Measurements from ENCODE around the gene PPP1R1B. TPM values are rescaled to one million over a fixed set of nuclear protein-coding genes. Genes with fewer than 3 reads are reported as not detected.

PPP1R1B gene
- polyA plus RNA-seq, 1 donor (not counting 4 experiments of a cell fraction or from before 2014, with no cell fraction given), result 0.18 TPM

- FAIRE-seq (no peak), DNase-seq (ENCODE audit: low read depth, low spot score) (no peak)
Observed at GRCh38 chr17:39640591-39641031, 13.9 kb downstream of the PPP1R1B start.

DNA sequence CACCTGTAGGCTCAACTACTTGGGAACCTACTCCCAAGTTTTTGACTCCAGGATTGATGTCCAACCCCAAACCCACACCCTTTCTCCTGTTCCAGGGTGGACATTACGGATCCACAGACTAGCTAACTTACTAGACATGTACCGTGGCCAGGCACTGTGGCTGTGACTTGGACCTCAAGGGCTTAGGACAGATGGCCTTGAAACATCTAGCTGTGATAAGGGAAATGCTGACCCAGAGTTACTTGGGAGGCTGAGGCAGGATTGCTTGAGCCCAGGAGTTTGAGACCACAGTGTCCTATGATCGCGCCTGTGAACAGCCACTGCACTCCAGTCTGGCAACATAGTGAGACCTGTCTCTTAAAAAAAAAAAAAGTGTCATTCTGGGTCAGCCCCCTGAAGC lies 14.3 kb downstream of the PPP1R1B start:
- H3K9me3 ChIP-seq (ENCODE audit: control insufficient read depth, low read depth, low read length), result no peaks in the 10 kb centered on the region
- no peaks in the 10 kb centered on the region for H3K36me3 ChIP-seq (ENCODE audit: control insufficient read depth in 2 of 2, extremely low read depth in 1 of 2, insufficient read depth in 2 of 2, low read length in 2 of 2)
- H3K4me2 ChIP-seq (ENCODE audit: control insufficient read depth, extremely low read depth, insufficient read depth, low read depth, low read length), result no peak overlapping the region
- H2AFZ ChIP-seq (ENCODE audit: control insufficient read depth, low read length), result no peak overlapping the region
- DNase-seq (ENCODE audit: low read depth, low spot score) (no peak), FAIRE-seq (no peak)
- no peak for TF ChIP-seq EZH2 (IDR thresholded peaks at IDR 0.05; ENCODE audit: low read length)
- TF ChIP-seq, protein P1, sequence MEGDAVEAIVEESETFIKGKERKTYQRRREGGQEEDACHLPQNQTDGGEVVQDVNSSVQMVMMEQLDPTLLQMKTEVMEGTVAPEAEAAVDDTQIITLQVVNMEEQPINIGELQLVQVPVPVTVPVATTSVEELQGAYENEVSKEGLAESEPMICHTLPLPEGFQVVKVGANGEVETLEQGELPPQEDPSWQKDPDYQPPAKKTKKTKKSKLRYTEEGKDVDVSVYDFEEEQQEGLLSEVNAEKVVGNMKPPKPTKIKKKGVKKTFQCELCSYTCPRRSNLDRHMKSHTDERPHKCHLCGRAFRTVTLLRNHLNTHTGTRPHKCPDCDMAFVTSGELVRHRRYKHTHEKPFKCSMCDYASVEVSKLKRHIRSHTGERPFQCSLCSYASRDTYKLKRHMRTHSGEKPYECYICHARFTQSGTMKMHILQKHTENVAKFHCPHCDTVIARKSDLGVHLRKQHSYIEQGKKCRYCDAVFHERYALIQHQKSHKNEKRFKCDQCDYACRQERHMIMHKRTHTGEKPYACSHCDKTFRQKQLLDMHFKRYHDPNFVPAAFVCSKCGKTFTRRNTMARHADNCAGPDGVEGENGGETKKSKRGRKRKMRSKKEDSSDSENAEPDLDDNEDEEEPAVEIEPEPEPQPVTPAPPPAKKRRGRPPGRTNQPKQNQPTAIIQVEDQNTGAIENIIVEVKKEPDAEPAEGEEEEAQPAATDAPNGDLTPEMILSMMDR (optimal IDR thresholded peaks at IDR 0.05 in 1 of 3, IDR thresholded peaks at IDR 0.05 in 1 of 3, conservative IDR thresholded peaks at IDR 0.05 in 1 of 3; ENCODE audit: extremely low read depth in 1 of 3, insufficient read depth in 2 of 3, low read length in 3 of 3), result no peak
- peaks cover 3% of the 10 kb centered on the region for H3K9me1 ChIP-seq (ENCODE audit: control insufficient read depth, extremely low read depth, insufficient read depth, low read length)
- no peak overlapping the region for H3K27ac ChIP-seq (ENCODE audit: control insufficient read depth, insufficient read depth, low read length)
- H4K20me1 ChIP-seq (ENCODE audit: control insufficient read depth, extremely low read depth, insufficient read depth, low read length), result peaks cover 6% of the 10 kb centered on the region
- H3K4me3 ChIP-seq (ENCODE audit: control insufficient read depth in 2 of 3, extremely low read depth in 1 of 3, insufficient read depth in 2 of 3, low read depth in 1 of 3, low read length in 3 of 3), result no peak overlapping the region
- peaks cover 51% of the 10 kb centered on the region for H3K79me2 ChIP-seq (ENCODE audit: control insufficient read depth, insufficient read depth, low read length)
- H3K4me1 ChIP-seq (ENCODE audit: control insufficient read depth, extremely low read depth, insufficient read depth, low read length), result peaks cover 27% of the 10 kb centered on the region
- dilution Hi-C loops (cut with MboI; ENCODE audit: extremely low pct_ligation_motif_present, low sequenced_read_pairs), result no loop called here
- H3K9ac ChIP-seq (ENCODE audit: control insufficient read depth, extremely low read depth, insufficient read depth, low read length), result no peak overlapping the region
- H3K27me3 ChIP-seq (ENCODE audit: control insufficient read depth, extremely low read depth, insufficient read depth, low read length), result no peaks in the 10 kb centered on the region

More at GRCh38 chr17:39640591-39641031, 13.9 kb downstream of the PPP1R1B start:
- Histone ChIP-seq H3K27ac (ENCODE audit: control insufficient read depth, insufficient read depth, low read length) (no peak overlapping the region), H3K9ac (ENCODE audit: control insufficient read depth, extremely low read depth, insufficient read depth, low read length) (no peak overlapping the region), H3K4me2 (ENCODE audit: control insufficient read depth, extremely low read depth, insufficient read depth, low read depth, low read length) (no peak overlapping the region), H3K36me3 (ENCODE audit: control insufficient read depth in 2 of 2, extremely low read depth in 1 of 2, insufficient read depth in 2 of 2, low read length in 2 of 2) (no peaks in the 10 kb centered on the region), H3K4me3 (ENCODE audit: control insufficient read depth in 2 of 3, extremely low read depth in 1 of 3, insufficient read depth in 2 of 3, low read depth in 1 of 3, low read length in 3 of 3) (no peak overlapping the region), H3K79me2 (ENCODE audit: control insufficient read depth, insufficient read depth, low read length) (peaks cover 50% of the 10 kb centered on the region), H3K4me1 (ENCODE audit: control insufficient read depth, extremely low read depth, insufficient read depth, low read length) (peaks cover 27% of the 10 kb centered on the region), H3K9me1 (ENCODE audit: control insufficient read depth, extremely low read depth, insufficient read depth, low read length) (peaks cover 3% of the 10 kb centered on the region), H3K27me3 (ENCODE audit: control insufficient read depth, extremely low read depth, insufficient read depth, low read length) (no peaks in the 10 kb centered on the region), H4K20me1 (ENCODE audit: control insufficient read depth, extremely low read depth, insufficient read depth, low read length) (peaks cover 6% of the 10 kb centered on the region), H2AFZ (ENCODE audit: control insufficient read depth, low read length) (no peak overlapping the region), H3K9me3 (ENCODE audit: control insufficient read depth, low read depth, low read length) (no peaks in the 10 kb centered on the region)
- dilution Hi-C loops (cut with MboI; ENCODE audit: extremely low pct_ligation_motif_present, low sequenced_read_pairs), result no loop called here
- TF ChIP-seq, protein P1 (optimal IDR thresholded peaks at IDR 0.05 in 1 of 3, IDR thresholded peaks at IDR 0.05 in 1 of 3, conservative IDR thresholded peaks at IDR 0.05 in 1 of 3; ENCODE audit: extremely low read depth in 1 of 3, insufficient read depth in 2 of 3, low read length in 3 of 3), result no peak
- no peak for TF ChIP-seq EZH2 (IDR thresholded peaks at IDR 0.05; ENCODE audit: low read length)
